ENCODE results near the gene CAPRIN2.
A peak's percentile ranks its signal among the peaks of the same experiment; 100 is the strongest.

CAPRIN2 gene

GRCh38 chr12:30698346-30698745, 56.4 kb downstream of the CAPRIN2 start:
- DNase-seq (ENCODE audit: low read depth) = no peak

GRCh38 chr12:30696943-30697342, 57.8 kb downstream of the CAPRIN2 start:
- no peak for DNase-seq (ENCODE audit: low read depth)

GRCh38 chr12:30696486-30696885, 58.3 kb downstream of the CAPRIN2 start:
- no peak for DNase-seq (ENCODE audit: low read depth)

- DNase-seq (ENCODE audit: low read depth) = no peak
These were observed 58.7 kb downstream of the CAPRIN2 start for GRCh38 chr12:30696103-30696408.

- DNase-seq (ENCODE audit: low read depth) = peak; percentile 74
These were observed 59.3 kb downstream of the CAPRIN2 start, which contains the start of gene IPO8 for GRCh38 chr12:30695199-30696102. Gene IPO8 (minus strand): TSS chr12:30695869. CDS start chr12:30695647, 222 bp downstream.

- no peak for DNase-seq (ENCODE audit: low read depth)
These were observed 60.1 kb downstream of the CAPRIN2 start for GRCh38 chr12:30694412-30695198.

GRCh38 chr12:30692470-30692869, 62.3 kb downstream of the CAPRIN2 start:
- DNase-seq (ENCODE audit: low read depth) = no peak

GRCh38 chr12:30691122-30691879, 63.5 kb downstream of the CAPRIN2 start:
- DNase-seq (ENCODE audit: low read depth) = no peak

GRCh38 chr12:30687265-30687986, 67.3 kb downstream of the CAPRIN2 start:
- DNase-seq (ENCODE audit: low read depth) = no peak

GRCh38 chr12:30679241-30679640, 75.5 kb downstream of the CAPRIN2 start:
- no peak for DNase-seq (ENCODE audit: low read depth)

GRCh38 chr12:30678221-30678620, 76.5 kb downstream of the CAPRIN2 start:
- DNase-seq (ENCODE audit: low read depth) = no peak

- no peak for DNase-seq (ENCODE audit: low read depth)
These were observed 93.5 kb downstream of the CAPRIN2 start for GRCh38 chr12:30661210-30661609.
